ENCODE data around the gene RHOC.

DNA sequence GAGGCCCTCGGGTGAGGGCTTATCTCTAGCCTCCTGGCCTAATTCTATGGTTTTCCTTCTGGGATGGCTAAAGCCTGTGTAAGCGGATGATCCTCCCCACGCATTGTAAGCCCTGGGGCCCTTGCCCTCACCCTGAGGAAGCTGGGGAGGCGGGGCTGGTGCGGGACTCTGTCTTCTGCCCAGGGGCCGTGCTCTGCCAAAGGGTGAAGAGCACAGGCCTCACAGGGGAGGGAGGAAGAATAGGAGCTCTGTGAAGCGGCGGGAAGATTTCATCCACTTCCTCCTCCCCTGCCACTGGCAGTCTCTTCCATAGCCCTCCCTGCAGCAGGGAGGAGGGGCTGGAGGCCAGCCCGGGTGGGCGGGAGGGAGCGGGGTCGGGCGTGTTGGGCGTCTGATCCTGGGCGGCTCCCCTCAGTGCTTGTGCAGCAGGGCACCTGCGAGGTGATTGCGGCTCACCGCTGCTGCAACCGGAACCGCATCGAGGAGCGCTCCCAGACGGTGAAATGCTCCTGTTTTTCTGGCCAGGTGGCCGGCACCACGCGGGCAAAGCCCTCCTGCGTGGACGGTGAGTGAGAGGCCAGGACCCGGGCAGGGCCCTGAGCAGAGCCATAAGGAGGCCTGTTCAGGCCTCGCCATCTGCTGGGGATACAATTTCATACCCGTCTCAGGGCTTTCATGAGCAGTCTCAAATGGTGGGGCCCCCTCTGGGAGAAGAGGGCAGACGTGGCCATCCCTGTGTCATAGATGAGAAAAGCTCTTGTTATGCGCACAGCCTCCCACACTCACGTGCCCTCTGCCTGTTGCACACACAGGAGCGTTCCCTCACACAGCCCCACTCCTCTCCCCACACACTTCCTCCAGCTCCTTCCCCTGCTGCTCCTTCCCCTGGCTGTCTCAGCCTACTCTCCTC is 15.9 kb upstream of the RHOC start:
- TF ChIP-seq, protein P1, sequence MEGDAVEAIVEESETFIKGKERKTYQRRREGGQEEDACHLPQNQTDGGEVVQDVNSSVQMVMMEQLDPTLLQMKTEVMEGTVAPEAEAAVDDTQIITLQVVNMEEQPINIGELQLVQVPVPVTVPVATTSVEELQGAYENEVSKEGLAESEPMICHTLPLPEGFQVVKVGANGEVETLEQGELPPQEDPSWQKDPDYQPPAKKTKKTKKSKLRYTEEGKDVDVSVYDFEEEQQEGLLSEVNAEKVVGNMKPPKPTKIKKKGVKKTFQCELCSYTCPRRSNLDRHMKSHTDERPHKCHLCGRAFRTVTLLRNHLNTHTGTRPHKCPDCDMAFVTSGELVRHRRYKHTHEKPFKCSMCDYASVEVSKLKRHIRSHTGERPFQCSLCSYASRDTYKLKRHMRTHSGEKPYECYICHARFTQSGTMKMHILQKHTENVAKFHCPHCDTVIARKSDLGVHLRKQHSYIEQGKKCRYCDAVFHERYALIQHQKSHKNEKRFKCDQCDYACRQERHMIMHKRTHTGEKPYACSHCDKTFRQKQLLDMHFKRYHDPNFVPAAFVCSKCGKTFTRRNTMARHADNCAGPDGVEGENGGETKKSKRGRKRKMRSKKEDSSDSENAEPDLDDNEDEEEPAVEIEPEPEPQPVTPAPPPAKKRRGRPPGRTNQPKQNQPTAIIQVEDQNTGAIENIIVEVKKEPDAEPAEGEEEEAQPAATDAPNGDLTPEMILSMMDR (IDR thresholded peaks at IDR 0.05; ENCODE audit: low read depth, low read length), result no peak
- TF ChIP-seq POLR2A (IDR thresholded peaks at IDR 0.05; ENCODE audit: extremely low read depth, insufficient read length) (no peak), MYC (IDR thresholded peaks at IDR 0.05; ENCODE audit: low read depth, low read length) (no peak)
- TF ChIP-seq, protein P2, sequence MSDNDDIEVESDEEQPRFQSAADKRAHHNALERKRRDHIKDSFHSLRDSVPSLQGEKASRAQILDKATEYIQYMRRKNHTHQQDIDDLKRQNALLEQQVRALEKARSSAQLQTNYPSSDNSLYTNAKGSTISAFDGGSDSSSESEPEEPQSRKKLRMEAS (IDR thresholded peaks at IDR 0.05; ENCODE audit: low read depth, low read length), result no peak

Data from NB4 (cell line).